ENCODE data around the gene ACER3. TPM values are rescaled to one million over a fixed set of nuclear protein-coding genes. Genes with fewer than 3 reads are reported as not detected.
A peak's percentile ranks its signal among the peaks of the same experiment; 100 is the strongest.

ACER3 gene
- total RNA-seq, 4 donors from 2014 or later: 20.5 to 30.6 (median 23.0) TPM

DNA sequence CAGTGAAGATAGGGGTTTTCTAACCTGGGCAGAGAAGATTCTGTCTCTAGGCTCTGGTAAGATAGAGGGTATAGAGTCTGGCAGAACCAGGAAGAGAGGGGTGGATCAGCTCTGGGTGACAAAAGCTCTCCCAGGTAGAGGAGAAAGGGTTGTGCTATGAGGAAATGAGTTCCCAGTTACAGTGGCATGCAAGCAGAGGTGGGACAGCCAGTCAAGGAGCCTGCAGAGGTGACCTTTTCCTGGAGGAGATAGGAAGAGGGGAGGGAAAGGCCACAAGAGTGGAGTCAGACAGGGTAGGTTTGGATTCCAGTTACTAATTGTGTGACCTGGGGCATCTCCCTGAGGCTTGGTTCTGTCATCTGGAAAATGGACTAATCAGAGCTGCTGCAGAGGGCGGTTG lies 202.7 kb downstream of the ACER3 start:
- Histone ChIP-seq H3K4me1 (peaks cover 0 to 22% (median 4%) of the 10 kb centered on the region in 4 donors), H3K9me3 (no peaks in the 10 kb centered on the region), H3K4me3 (no peak overlapping the region), H3K27me3 (no peaks in the 10 kb centered on the region), H3K36me3 (no peaks in the 10 kb centered on the region), H3K27ac (no peak overlapping the region)
- no peak for DNase-seq (ENCODE audit: low spot score in 2 of 2)
- 78 to 100% methylated on average over 1 of the region's 1 CpG for WGBS, 2 donors
- TF ChIP-seq EP300 (IDR thresholded peaks at IDR 0.05) (no peak), POLR2A (IDR thresholded peaks at IDR 0.05) (no peak)
- TF ChIP-seq, protein P1, sequence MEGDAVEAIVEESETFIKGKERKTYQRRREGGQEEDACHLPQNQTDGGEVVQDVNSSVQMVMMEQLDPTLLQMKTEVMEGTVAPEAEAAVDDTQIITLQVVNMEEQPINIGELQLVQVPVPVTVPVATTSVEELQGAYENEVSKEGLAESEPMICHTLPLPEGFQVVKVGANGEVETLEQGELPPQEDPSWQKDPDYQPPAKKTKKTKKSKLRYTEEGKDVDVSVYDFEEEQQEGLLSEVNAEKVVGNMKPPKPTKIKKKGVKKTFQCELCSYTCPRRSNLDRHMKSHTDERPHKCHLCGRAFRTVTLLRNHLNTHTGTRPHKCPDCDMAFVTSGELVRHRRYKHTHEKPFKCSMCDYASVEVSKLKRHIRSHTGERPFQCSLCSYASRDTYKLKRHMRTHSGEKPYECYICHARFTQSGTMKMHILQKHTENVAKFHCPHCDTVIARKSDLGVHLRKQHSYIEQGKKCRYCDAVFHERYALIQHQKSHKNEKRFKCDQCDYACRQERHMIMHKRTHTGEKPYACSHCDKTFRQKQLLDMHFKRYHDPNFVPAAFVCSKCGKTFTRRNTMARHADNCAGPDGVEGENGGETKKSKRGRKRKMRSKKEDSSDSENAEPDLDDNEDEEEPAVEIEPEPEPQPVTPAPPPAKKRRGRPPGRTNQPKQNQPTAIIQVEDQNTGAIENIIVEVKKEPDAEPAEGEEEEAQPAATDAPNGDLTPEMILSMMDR (IDR thresholded peaks at IDR 0.05): no peak

DNA sequence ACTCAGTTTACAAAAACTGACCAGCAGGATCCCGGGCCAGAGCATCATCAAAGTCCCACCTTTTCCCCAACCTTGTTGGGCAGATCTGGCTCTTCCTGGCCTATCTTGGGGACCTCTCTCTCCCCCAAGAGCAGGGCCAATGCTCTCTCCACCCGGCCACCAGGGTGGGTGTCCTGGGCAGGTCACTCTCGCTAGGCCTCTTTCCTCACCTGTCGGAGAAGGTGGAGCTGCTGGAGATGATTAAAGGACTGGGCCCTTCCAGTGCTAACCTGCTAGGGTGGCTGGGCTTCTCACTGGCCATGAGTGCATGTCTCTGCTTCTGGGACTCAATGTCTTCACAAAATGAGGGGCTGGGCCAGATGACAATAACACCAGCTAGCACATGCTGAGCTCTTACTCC lies 203.1 kb downstream of the ACER3 start:
- no peaks in the 10 kb centered on the region for H3K27me3 ChIP-seq
- no peak for DNase-seq (ENCODE audit: low spot score in 2 of 2)
- TF ChIP-seq EP300 (IDR thresholded peaks at IDR 0.05) (no peak), POLR2A (IDR thresholded peaks at IDR 0.05) (no peak)
- TF ChIP-seq, protein P1 (IDR thresholded peaks at IDR 0.05): no peak
- no peak overlapping the region for H3K4me3 ChIP-seq
- no peaks in the 10 kb centered on the region for H3K36me3 ChIP-seq
- peaks cover 0 to 27% (median 4%) of the 10 kb centered on the region in 4 donors for H3K4me1 ChIP-seq
- no peaks in the 10 kb centered on the region for H3K9me3 ChIP-seq
- WGBS, 2 donors: 93 to 100% methylated on average over 3 to 4 of the region's 4 CpGs
- H3K27ac ChIP-seq: no peak overlapping the region

DNA sequence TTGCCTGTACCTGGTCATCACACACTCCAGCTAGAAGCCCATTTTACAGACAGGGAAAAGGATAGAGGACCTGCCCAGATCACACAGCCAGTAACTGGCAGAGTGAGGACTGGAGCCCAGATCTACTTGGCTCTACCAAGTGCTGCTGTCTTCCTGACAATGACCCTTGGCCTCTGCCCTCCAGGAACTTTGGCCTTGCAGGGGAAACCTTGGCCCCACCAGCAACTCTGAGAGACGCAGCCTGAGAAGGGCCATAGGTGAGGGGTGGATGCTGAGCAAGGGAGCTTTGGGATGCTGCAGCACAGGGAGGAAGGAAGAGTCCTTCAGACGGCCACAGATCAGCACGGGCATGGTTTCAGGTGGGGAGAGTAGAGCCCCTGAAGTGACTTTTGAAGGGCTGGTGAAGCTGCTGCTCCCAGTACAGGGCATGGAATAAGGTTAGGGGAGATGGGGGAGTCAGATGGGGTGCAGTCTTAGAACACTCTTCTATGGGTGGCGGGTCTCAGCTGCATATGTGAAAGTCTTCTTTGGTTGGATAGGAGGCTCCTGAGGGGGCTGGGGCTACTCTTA lies 204.0 kb downstream of the ACER3 start:
- DNase-seq (ENCODE audit: low spot score in 2 of 2): no peak
- TF ChIP-seq POLR2A (IDR thresholded peaks at IDR 0.05) (no peak), EP300 (IDR thresholded peaks at IDR 0.05) (no peak)
- TF ChIP-seq, protein P1 (IDR thresholded peaks at IDR 0.05): no peak
- Histone ChIP-seq H3K27ac (no peak overlapping the region), H3K27me3 (no peaks in the 10 kb centered on the region), H3K4me3 (no peak overlapping the region), H3K36me3 (no peaks in the 10 kb centered on the region), H3K9me3 (no peaks in the 10 kb centered on the region), H3K4me1 (peaks cover 0 to 35% (median 4%) of the 10 kb centered on the region in 4 donors)
- 91 to 94% methylated on average over 4 of the region's 4 CpGs for WGBS, 2 donors

DNA sequence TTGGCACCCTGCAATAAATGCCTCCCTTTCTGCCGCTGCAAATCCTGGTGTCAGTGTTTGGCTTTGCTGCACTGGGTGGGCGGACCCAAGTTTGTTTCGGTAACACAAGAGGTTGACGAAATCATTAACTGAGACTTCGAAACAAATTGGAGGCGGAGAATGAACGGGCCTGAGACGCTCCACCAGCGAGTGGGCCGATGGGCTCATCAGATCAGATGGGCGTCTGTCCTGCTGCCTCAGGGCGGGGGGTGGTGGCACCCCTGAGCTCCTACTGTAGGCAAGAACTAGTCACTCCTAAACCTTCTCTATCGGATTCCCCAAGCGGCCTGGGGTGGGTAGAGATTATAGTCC lies 205.1 kb downstream of the ACER3 start:
- peaks cover 0 to 47% (median 4%) of the 10 kb centered on the region in 4 donors for H3K4me1 ChIP-seq
- H3K27me3 ChIP-seq: no peaks in the 10 kb centered on the region
- TF ChIP-seq, protein P1 (IDR thresholded peaks at IDR 0.05): no peak
- TF ChIP-seq POLR2A (IDR thresholded peaks at IDR 0.05) (peak in 1 of 2 donors; percentile 23), EP300 (IDR thresholded peaks at IDR 0.05) (no peak)
- peak overlapping the region; percentile 65 to 94 (median 70) for H3K4me3 ChIP-seq
- H3K36me3 ChIP-seq: no peaks in the 10 kb centered on the region
- H3K9me3 ChIP-seq: no peaks in the 10 kb centered on the region
- peak overlapping the region; percentile 88 to 98 (median 97) for H3K27ac ChIP-seq
- DNase-seq (ENCODE audit: low spot score in 2 of 2): peak; percentile 39 to 57
- 17 to 24% methylated on average over 14 of the region's 14 CpGs for WGBS, 2 donors

DNA sequence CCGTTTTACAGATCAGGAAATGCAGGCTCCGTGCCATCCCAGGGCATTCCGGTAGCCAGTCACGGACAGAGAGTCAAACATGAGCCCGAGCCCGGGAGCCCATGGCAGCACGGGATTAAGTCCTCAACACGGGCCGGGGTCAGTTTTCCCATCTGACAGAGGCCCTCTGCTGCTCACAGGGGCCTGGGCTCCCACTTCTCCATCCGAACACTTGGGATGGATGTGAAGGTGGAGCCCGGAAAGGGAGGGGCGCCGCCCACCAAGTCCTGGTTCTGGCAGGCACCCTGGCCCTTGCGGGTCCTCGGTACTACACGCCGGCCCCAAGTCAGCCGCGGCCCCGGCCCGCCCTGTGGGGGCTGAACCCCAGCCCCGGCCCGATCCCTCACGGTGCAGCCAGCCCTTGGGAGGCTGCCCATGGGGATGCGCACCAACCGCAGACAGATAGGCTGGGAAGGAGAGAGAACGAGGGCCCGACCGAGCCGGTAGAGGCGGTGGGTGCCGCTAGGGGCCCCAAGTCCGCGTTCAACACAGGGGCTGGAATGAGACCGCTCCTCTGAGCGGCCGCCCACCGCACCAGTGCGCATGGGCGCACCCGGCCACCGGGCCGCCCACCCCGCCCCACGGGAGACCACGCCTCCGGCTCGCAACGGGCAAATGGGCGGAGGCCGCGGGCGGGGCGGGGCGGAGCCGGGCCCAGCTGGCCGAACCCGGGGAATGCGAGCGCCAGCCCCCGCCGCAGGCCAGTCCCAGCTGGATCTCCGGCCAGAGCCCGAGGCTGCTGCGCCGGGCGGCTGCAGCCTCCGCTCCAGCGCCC lies 205.7 kb downstream of the ACER3 start, which contains the start of gene CAPN5:
TSS of gene CAPN5 (plus strand) at position 743 of the 814 bp plus-strand sequence. CDS start 17,916 bp downstream, outside the sequence.
- no peaks in the 10 kb centered on the region for H3K9me3 ChIP-seq
- H3K27ac ChIP-seq: peak within 1 kb of the TSS; percentile 88 to 98 (median 97)
- H3K27me3 ChIP-seq: no peaks in the 10 kb centered on the region
- TF ChIP-seq EP300 (IDR thresholded peaks at IDR 0.05) (peak in 1 of 2 donors; percentile 97), POLR2A (IDR thresholded peaks at IDR 0.05) (peak; percentile 92 to 96)
- TF ChIP-seq, protein P1 (IDR thresholded peaks at IDR 0.05): peak in 4 of 5 experiments; percentile 29 to 80 (median 52)
- peak within 1 kb of the TSS; percentile 65 to 94 (median 82) for H3K4me3 ChIP-seq
- WGBS, 2 donors: 0 to 1% methylated on average over 21 to 64 of the region's 69 CpGs
- DNase-seq (ENCODE audit: low spot score in 2 of 2): peak; percentile 83 to 88
- H3K4me1 ChIP-seq: peaks cover 0 to 52% (median 7%) of the 10 kb centered on the region in 4 donors
- no peaks in the 10 kb centered on the region for H3K36me3 ChIP-seq
